ENCODE data around the gene XIRP1. TPM values are rescaled to one million over a fixed set of nuclear protein-coding genes. Genes with fewer than 3 reads are reported as not detected.

XIRP1 gene
- total RNA-seq, 1 donor from 2014 or later, result not detected

- Histone ChIP-seq H3K4me1 (no peaks in the 10 kb centered on the region), H3K36me3 (no peaks in the 10 kb centered on the region), H3K27me3 (no peaks in the 10 kb centered on the region), H3K9me3 (no peaks in the 10 kb centered on the region), H3K4me3 (no peak overlapping the region), H3K27ac (no peak overlapping the region)
- no peak for DNase-seq (ENCODE audit: low spot score in 2 of 2)
- no peak for TF ChIP-seq CTCF (IDR thresholded peaks at IDR 0.05)
- intact Hi-C loops (cut with DNase I), result no loop called here
These were observed 22.7 kb downstream of the XIRP1 start for GRCh38 chr3:39169712-39170111.

GRCh38 chr3:39168156-39168780, 24.1 kb downstream of the XIRP1 start:
- no peaks in the 10 kb centered on the region for H3K4me1 ChIP-seq
- intact Hi-C loops (cut with DNase I), result no loop called here
- DNase-seq (ENCODE audit: low spot score in 2 of 2), result no peak
- no peak overlapping the region for H3K27ac ChIP-seq
- no peaks in the 10 kb centered on the region for H3K36me3 ChIP-seq
- H3K9me3 ChIP-seq, result no peaks in the 10 kb centered on the region
- no peak for TF ChIP-seq CTCF (IDR thresholded peaks at IDR 0.05)
- no peaks in the 10 kb centered on the region for H3K27me3 ChIP-seq
- no peak overlapping the region for H3K4me3 ChIP-seq

- Histone ChIP-seq H3K4me3 (no peak overlapping the region), H3K9me3 (no peaks in the 10 kb centered on the region), H3K36me3 (no peaks in the 10 kb centered on the region), H3K4me1 (no peaks in the 10 kb centered on the region), H3K27ac (no peak overlapping the region), H3K27me3 (no peaks in the 10 kb centered on the region)
- no peak for TF ChIP-seq CTCF (IDR thresholded peaks at IDR 0.05)
- intact Hi-C loops (cut with DNase I), result no loop called here
- DNase-seq (ENCODE audit: low spot score in 2 of 2), result no peak
These were observed 25.4 kb downstream of the XIRP1 start for GRCh38 chr3:39166932-39167532.

GRCh38 chr3:39166134-39166710, 26.2 kb downstream of the XIRP1 start:
- Histone ChIP-seq H3K36me3 (no peaks in the 10 kb centered on the region), H3K4me1 (no peaks in the 10 kb centered on the region)
- no peak for TF ChIP-seq CTCF (IDR thresholded peaks at IDR 0.05)

GRCh38 chr3:39165518-39165917, 26.9 kb downstream of the XIRP1 start:
- intact Hi-C loops (cut with DNase I), result no loop called here
- no peaks in the 10 kb centered on the region for H3K27me3 ChIP-seq
- H3K36me3 ChIP-seq, result no peaks in the 10 kb centered on the region
- H3K27ac ChIP-seq, result no peak overlapping the region
- no peak for TF ChIP-seq CTCF (IDR thresholded peaks at IDR 0.05)
- H3K4me1 ChIP-seq, result no peaks in the 10 kb centered on the region
- DNase-seq (ENCODE audit: low spot score in 2 of 2), result no peak
- H3K4me3 ChIP-seq, result no peak overlapping the region
- no peaks in the 10 kb centered on the region for H3K9me3 ChIP-seq

More at GRCh38 chr3:39166134-39166710, 26.2 kb downstream of the XIRP1 start:
- no peak for DNase-seq (ENCODE audit: low spot score in 2 of 2)
- intact Hi-C loops (cut with DNase I), result no loop called here
- H3K4me3 ChIP-seq, result no peak overlapping the region
- H3K9me3 ChIP-seq, result no peaks in the 10 kb centered on the region
- no peak overlapping the region for H3K27ac ChIP-seq
- no peaks in the 10 kb centered on the region for H3K27me3 ChIP-seq

Data from ascending aorta (tissue), 2 donors.